ENCODE measurements around the gene MYO15B.

DNA sequence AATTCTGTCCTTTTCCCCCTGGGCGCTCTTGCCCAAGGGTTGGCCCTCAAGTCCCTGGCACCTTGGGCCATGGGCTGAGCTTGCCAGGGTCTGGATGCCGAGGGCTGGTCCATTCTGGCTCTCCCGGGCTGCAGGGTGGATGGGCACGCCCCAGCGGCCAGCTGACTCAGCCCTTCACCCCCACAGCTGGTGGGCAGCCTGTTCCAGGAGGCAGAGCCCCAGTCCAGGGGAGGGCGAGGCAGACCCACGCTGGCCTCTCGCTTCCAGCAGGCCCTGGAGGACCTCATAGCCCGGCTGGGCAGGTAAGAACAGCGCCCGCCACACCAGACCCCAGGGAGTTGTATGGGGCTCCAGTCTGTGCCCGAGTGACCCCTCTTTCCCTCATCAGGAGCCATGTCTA is 15.0 kb downstream of the MYO15B start:
- TF ChIP-seq CTCF (IDR thresholded peaks at IDR 0.05) (no peak), EZH2 (IDR thresholded peaks at IDR 0.05; ENCODE audit: borderline replicate concordance, insufficient read depth, low read depth, low read length, poor library complexity, severe bottlenecking) (no peak)
